ENCODE data around the gene SIDT2.

Gene SIDT2

DNA sequence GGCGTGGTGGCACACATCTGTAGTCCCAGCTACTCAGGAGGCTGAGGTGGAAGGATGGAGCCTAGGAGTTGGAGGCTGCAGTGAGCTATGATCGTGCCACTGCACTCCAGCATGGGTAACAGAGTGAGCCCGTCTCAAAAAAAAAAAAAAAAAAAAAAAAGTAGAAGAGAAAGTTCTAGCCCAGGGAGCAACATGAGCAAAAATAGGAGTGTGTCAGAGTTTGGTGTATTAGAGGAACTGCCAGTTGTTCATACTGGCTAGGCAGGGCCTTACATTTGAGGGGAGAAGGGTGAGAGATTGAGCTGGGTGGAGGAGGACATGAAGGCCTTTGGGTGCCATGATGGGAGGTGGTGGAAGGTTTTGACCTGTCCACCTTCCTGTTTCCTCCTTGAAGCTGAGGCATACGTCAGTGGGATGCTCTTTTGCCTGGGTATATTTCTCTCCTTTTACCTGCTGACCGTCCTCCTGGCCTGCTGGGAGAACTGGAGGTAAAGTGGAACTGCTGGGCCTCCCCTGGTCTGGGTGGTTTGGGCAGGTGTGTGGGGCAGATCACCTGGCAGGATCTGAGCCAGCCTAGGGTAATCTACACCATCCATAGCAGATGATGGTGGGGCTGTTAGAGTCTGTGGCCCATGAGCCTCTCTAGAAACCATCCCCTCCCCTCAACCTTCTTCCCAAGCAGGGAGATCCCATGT is 7.3 kb downstream of the SIDT2 start:
- Histone ChIP-seq H3K4me2 (no peak overlapping the region), H2AFZ (ENCODE audit: low read depth) (no peak overlapping the region), H3K79me2 (ENCODE audit: insufficient read depth, low read depth) (no peaks in the 10 kb centered on the region), H3K36me3 (ENCODE audit: insufficient read depth) (no peaks in the 10 kb centered on the region), H3K9ac (no peak overlapping the region), H3K4me1 (ENCODE audit: low read depth, poor library complexity, severe bottlenecking) (no peaks in the 10 kb centered on the region), H4K20me1 (ENCODE audit: insufficient read depth) (no peaks in the 10 kb centered on the region), H3K4me3 (IDR thresholded peaks at IDR 0.05; ENCODE audit: insufficient read depth, low read depth, low read length) (no peak overlapping the region), H3K27ac (no peak overlapping the region), H3K27me3 (ENCODE audit: insufficient read depth, low read depth) (no peaks in the 10 kb centered on the region)
- TF ChIP-seq, protein P1, sequence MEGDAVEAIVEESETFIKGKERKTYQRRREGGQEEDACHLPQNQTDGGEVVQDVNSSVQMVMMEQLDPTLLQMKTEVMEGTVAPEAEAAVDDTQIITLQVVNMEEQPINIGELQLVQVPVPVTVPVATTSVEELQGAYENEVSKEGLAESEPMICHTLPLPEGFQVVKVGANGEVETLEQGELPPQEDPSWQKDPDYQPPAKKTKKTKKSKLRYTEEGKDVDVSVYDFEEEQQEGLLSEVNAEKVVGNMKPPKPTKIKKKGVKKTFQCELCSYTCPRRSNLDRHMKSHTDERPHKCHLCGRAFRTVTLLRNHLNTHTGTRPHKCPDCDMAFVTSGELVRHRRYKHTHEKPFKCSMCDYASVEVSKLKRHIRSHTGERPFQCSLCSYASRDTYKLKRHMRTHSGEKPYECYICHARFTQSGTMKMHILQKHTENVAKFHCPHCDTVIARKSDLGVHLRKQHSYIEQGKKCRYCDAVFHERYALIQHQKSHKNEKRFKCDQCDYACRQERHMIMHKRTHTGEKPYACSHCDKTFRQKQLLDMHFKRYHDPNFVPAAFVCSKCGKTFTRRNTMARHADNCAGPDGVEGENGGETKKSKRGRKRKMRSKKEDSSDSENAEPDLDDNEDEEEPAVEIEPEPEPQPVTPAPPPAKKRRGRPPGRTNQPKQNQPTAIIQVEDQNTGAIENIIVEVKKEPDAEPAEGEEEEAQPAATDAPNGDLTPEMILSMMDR (conservative IDR thresholded peaks at IDR 0.05; ENCODE audit: low read depth, low read length) = no peak

DNA sequence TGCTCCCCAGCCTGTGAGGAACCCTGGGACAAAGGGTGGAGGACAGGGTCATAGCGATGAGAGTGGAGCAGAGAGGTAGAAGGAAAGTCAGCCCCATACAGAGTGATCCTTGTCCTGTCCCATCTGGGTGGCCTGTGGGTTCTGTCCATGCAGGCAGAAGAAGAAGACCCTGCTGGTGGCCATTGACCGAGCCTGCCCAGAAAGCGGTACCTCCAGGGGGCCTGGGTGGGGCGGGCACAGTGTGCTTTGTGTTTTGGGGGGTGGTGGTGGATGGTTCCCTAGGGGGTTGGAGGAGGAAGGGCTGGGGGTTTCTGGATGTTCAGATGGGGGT is 7.9 kb downstream of the SIDT2 start:
- Histone ChIP-seq H2AFZ (ENCODE audit: low read depth) (no peak overlapping the region), H3K9ac (no peak overlapping the region), H3K4me2 (no peak overlapping the region), H3K27me3 (ENCODE audit: insufficient read depth, low read depth) (no peaks in the 10 kb centered on the region), H3K36me3 (ENCODE audit: insufficient read depth) (no peaks in the 10 kb centered on the region), H3K4me1 (ENCODE audit: low read depth, poor library complexity, severe bottlenecking) (no peaks in the 10 kb centered on the region), H3K27ac (no peak overlapping the region), H3K4me3 (IDR thresholded peaks at IDR 0.05; ENCODE audit: insufficient read depth, low read depth, low read length) (no peak overlapping the region), H3K79me2 (ENCODE audit: insufficient read depth, low read depth) (no peaks in the 10 kb centered on the region), H4K20me1 (ENCODE audit: insufficient read depth) (no peaks in the 10 kb centered on the region)
- TF ChIP-seq, protein P1 (conservative IDR thresholded peaks at IDR 0.05; ENCODE audit: low read depth, low read length) = no peak

DNA sequence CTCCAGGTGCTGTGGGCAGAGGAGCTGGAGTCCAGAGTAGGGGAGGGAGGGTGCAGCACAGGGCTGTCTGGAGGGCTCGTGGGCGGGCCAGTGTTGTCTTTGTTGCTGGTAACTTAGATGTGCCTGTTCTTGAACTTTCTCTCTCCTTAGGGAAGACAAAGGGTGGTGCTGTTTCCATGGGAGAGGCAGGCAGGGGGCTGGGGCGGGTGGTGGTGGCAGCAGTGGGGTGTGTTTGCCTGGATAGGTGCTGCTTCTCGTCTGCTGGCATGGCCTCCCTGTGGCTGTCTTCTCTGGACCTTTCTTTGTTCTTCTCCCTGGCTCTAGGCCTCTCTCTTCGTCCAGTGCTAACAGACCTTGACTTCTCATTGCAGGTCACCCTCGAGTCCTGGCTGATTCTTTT is 8.5 kb downstream of the SIDT2 start:
- H3K27me3 ChIP-seq (ENCODE audit: insufficient read depth, low read depth) = no peaks in the 10 kb centered on the region
- H3K4me3 ChIP-seq (IDR thresholded peaks at IDR 0.05; ENCODE audit: insufficient read depth, low read depth, low read length) = no peak overlapping the region
- no peak overlapping the region for H3K27ac ChIP-seq
- no peaks in the 10 kb centered on the region for H3K4me1 ChIP-seq (ENCODE audit: low read depth, poor library complexity, severe bottlenecking)
- H2AFZ ChIP-seq (ENCODE audit: low read depth) = no peak overlapping the region
- no peaks in the 10 kb centered on the region for H4K20me1 ChIP-seq (ENCODE audit: insufficient read depth)
- no peaks in the 10 kb centered on the region for H3K36me3 ChIP-seq (ENCODE audit: insufficient read depth)
- H3K4me2 ChIP-seq = no peak overlapping the region
- H3K79me2 ChIP-seq (ENCODE audit: insufficient read depth, low read depth) = no peaks in the 10 kb centered on the region
- no peak overlapping the region for H3K9ac ChIP-seq
- TF ChIP-seq, protein P1 (conservative IDR thresholded peaks at IDR 0.05; ENCODE audit: low read depth, low read length) = no peak

DNA sequence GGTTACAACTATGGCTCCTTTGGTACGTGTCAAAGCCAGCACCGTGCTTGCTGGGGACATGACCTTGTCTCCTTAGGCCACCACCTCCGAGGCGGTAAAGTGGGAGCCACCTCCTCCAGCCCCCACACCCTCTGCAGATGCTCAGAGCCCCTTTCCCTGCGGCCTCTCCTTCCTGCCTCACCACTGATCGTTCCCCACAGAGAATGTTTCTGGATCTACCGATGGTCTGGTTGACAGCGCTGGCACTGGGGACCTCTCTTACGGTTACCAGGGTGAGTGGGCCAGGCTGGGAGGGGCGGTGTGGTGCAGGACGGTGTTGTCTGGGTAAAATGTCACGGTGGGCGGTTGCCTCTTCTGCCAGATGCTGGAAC is 8.9 kb downstream of the SIDT2 start:
- H3K4me1 ChIP-seq (ENCODE audit: low read depth, poor library complexity, severe bottlenecking) = no peaks in the 10 kb centered on the region
- H3K4me2 ChIP-seq = no peak overlapping the region
- no peaks in the 10 kb centered on the region for H3K36me3 ChIP-seq (ENCODE audit: insufficient read depth)
- H3K9ac ChIP-seq = no peak overlapping the region
- H3K27ac ChIP-seq = no peak overlapping the region
- H3K27me3 ChIP-seq (ENCODE audit: insufficient read depth, low read depth) = no peaks in the 10 kb centered on the region
- H2AFZ ChIP-seq (ENCODE audit: low read depth) = no peak overlapping the region
- H3K79me2 ChIP-seq (ENCODE audit: insufficient read depth, low read depth) = no peaks in the 10 kb centered on the region
- H4K20me1 ChIP-seq (ENCODE audit: insufficient read depth) = no peaks in the 10 kb centered on the region
- no peak overlapping the region for H3K4me3 ChIP-seq (IDR thresholded peaks at IDR 0.05; ENCODE audit: insufficient read depth, low read depth, low read length)
- TF ChIP-seq, protein P1 (conservative IDR thresholded peaks at IDR 0.05; ENCODE audit: low read depth, low read length) = no peak
